IMR-90 (cell line): ENCODE measurements around the gene PRKAG2. TPM values are rescaled to one million over a fixed set of nuclear protein-coding genes. Genes with fewer than 3 reads are reported as not detected.

ENCODE experiments used
- ATAC-seq: fragments of 200-7000 bp; cut with Tn5 transposase; 2 replicates; pipeline ENCODE4 v1.9.1; 2020; ENCODE audit warnings: low read depth, mild to moderate bottlenecking, moderate library complexity
- BruUV-seq: library from RNA; stranded (reverse); fragments of 400-500 nt; replicated peaks from 2 replicates; lab custom pipeline; 2021; lab: Mats Ljungman, UMichigan
- CTCF ChIA-PET: fragments of 300-600 bp; formaldehyde crosslinking; extraction: SDS; loops from one replicate; lab custom pipeline; 2021; ENCODE audit warnings: antibody characterized with exemption; lab: Yijun Ruan, JAX
- POLR2A ChIA-PET: fragments of 300-600 bp; sonication (Branson Sonifier 250); formaldehyde crosslinking; loops from one replicate; lab custom pipeline; 2022; ENCODE audit warnings: antibody characterized with exemption; ENCODE audit not compliant: unreplicated experiment; lab: Charles Lee
- DNase-seq: peaks from one replicate; pipeline ENCODE4 v3.0.0; 2013
- H2AFZ ChIP-seq: replicated peaks from 2 replicates; pipeline ENCODE3; 2013; ENCODE audit warnings: low read length, mild to moderate bottlenecking; ENCODE audit not compliant: poor library complexity
- H2AK5ac ChIP-seq: 2 replicates; pipeline ENCODE4 v1.6.1; 2013; ENCODE audit warnings: low read depth, low read length, inconsistent platforms
- H2AK9ac ChIP-seq: replicated peaks from 2 replicates; pipeline ENCODE3; 2013; ENCODE audit warnings: mild to moderate bottlenecking, low read depth, low read length, moderate library complexity; ENCODE audit not compliant: poor library complexity
- H2BK120ac ChIP-seq: 2 replicates; pipeline ENCODE4 v1.6.1; 2013; ENCODE audit warnings: low read depth, low read length, inconsistent platforms
- H2BK15ac ChIP-seq: 3 replicates; pipeline ENCODE4 v1.6.1; 2013; ENCODE audit warnings: low read depth, low read length, inconsistent platforms
- H2BK20ac ChIP-seq: 2 replicates; pipeline ENCODE4 v1.6.1; 2013; ENCODE audit warnings: low read depth, mild to moderate bottlenecking, inconsistent platforms, low read length, moderate library complexity
- H2BK5ac ChIP-seq: 2 replicates; pipeline ENCODE4 v1.6.1; 2013; ENCODE audit warnings: mild to moderate bottlenecking, low read depth, low read length, inconsistent platforms; ENCODE audit not compliant: poor library complexity, severe bottlenecking
- H3K14ac ChIP-seq: replicated peaks from 2 replicates; pipeline ENCODE4 v1.6.1; 2013; ENCODE audit warnings: low read depth, low read length, inconsistent platforms
- H3K18ac ChIP-seq: 2 replicates; pipeline ENCODE4 v1.6.1; 2013; ENCODE audit warnings: low read depth, low read length, control low read depth
- H3K23ac ChIP-seq: 2 replicates; pipeline ENCODE4 v1.6.1; 2013; ENCODE audit warnings: low read depth, low read length, inconsistent platforms
- H3K27ac ChIP-seq: 2 replicates; pipeline ENCODE4 v1.5.1; 2013; ENCODE audit warnings: mild to moderate bottlenecking, control low read depth, low read length; ENCODE audit not compliant: insufficient read depth
- H3K27me3 ChIP-seq: 2 replicates; pipeline ENCODE4 v1.6.1; 2013; ENCODE audit warnings: low read length; ENCODE audit not compliant: control insufficient read depth, insufficient read depth
- H3K36me3 ChIP-seq: 2 replicates; pipeline ENCODE4 v1.6.1; 2013; ENCODE audit warnings: low read length, mixed read lengths; ENCODE audit not compliant: control insufficient read depth, insufficient read depth
- H3K4ac ChIP-seq: 2 replicates; pipeline ENCODE4 v1.6.1; 2013; ENCODE audit warnings: low read depth, low read length, inconsistent platforms
- H3K4me1 ChIP-seq: 2 replicates; pipeline ENCODE4 v1.6.1; 2013; ENCODE audit warnings: low read length, mixed read lengths; ENCODE audit not compliant: control insufficient read depth, insufficient read depth
- H3K4me2 ChIP-seq: 2 replicates; pipeline ENCODE4 v1.6.1; 2013; ENCODE audit warnings: low read depth, mild to moderate bottlenecking, control low read depth, low read length, moderate library complexity
- H3K4me3 ChIP-seq: 2 replicates; pipeline ENCODE4 v1.5.1; 2013; ENCODE audit warnings: low read depth, mild to moderate bottlenecking, control low read depth, low read length, moderate library complexity; ENCODE audit not compliant: insufficient read depth
- H3K56ac ChIP-seq: 2 replicates; pipeline ENCODE4 v1.6.1; 2013; ENCODE audit warnings: low read length, inconsistent platforms; ENCODE audit not compliant: insufficient read depth; ENCODE audit errors: extremely low read depth
- H3K79me1 ChIP-seq, 2 experiments: 2 replicates each; pipeline ENCODE4 v1.6.1; 2013; ENCODE audit warnings: low read length in 2 of 2, inconsistent platforms in 1 of 2, low read depth in 1 of 2
- H3K9ac ChIP-seq: 2 replicates; pipeline ENCODE4 v1.6.1; 2013; ENCODE audit warnings: low read depth, low read length, control low read depth
- H3K9me1 ChIP-seq: 2 replicates; pipeline ENCODE4 v1.6.1; 2013; ENCODE audit warnings: low read length, inconsistent platforms; ENCODE audit not compliant: insufficient read depth
- H3K9me3 ChIP-seq: 2 replicates; pipeline ENCODE4 v1.6.1; 2013; ENCODE audit warnings: low read length; ENCODE audit not compliant: control insufficient read depth, insufficient read depth
- H4K20me1 ChIP-seq: 2 replicates; pipeline ENCODE4 v1.6.1; 2013; ENCODE audit warnings: low read length, inconsistent platforms; ENCODE audit not compliant: insufficient read depth
- H4K5ac ChIP-seq: 2 replicates; pipeline ENCODE4 v1.6.1; 2013; ENCODE audit warnings: mild to moderate bottlenecking, low read depth, low read length, control low read depth
- H4K8ac ChIP-seq, 2 experiments: 2 replicates each; pipeline ENCODE4 v1.6.1; 2013; ENCODE audit warnings: low read depth in 2 of 2, low read length in 2 of 2, control low read depth in 1 of 2, inconsistent platforms in 1 of 2
- H4K91ac ChIP-seq: 2 replicates; pipeline ENCODE4 v1.6.1; 2013; ENCODE audit warnings: low read depth, low read length, inconsistent platforms; ENCODE audit not compliant: insufficient read depth
- BHLHE40 ChIP-seq: fragments of 150-350 bp; IDR thresholded peaks from 2 replicates; pipeline ENCODE4 v1.6.1; 2016; ENCODE audit warnings: mild to moderate bottlenecking, low read depth, low read length
- CEBPB ChIP-seq: IDR thresholded peaks from 2 replicates; pipeline ENCODE4 v1.6.1; 2012; ENCODE audit warnings: low read depth, low read length, improper control_type of control experiment
- MAFK ChIP-seq: IDR thresholded peaks from 2 replicates; pipeline ENCODE4 v1.6.1; 2012; ENCODE audit warnings: low read depth, low read length, improper control_type of control experiment
- NFE2L2 ChIP-seq: fragments of 150-350 bp; IDR thresholded peaks from 2 replicates; pipeline ENCODE4 v1.6.1; 2016; ENCODE audit warnings: low read depth, mild to moderate bottlenecking, low read length
- USF2 ChIP-seq: fragments of 150-350 bp; IDR thresholded peaks from 2 replicates; pipeline ENCODE4 v1.6.1; 2017; ENCODE audit warnings: mild to moderate bottlenecking, antibody characterized with exemption, low read length, low read depth
- WGBS, 2 experiments: methylation state at CpG; one replicate each; pipeline versions ENCODE4 v1.1.5 to v1.1.7; 2013; ENCODE audit warnings: missing lambda C conversion rate in 2 of 2; ENCODE audit not compliant: insufficient read length in 1 of 2; ENCODE audit errors: extremely low coverage in 2 of 2; 5-methylcytosine and 5-hydroxymethylcytosine counted together
- dilution Hi-C: fragments of 300-500 bp; cut with HindIII; formaldehyde crosslinking; loops from one replicate; pipeline ENCODE4 v1.14.3; 2018; ENCODE audit warnings: low sequenced_read_pairs; ENCODE audit not compliant: unreplicated experiment
- in situ Hi-C: fragments of 300-500 bp; cut with MboI; formaldehyde crosslinking; loops from 3 replicates; pipeline ENCODE4 v1.14.3; 2019; ENCODE audit warnings: low sequenced_read_pairs, inconsistent platforms, mixed read lengths
- intact Hi-C: fragments of 100-400 bp; cut with micrococcal nuclease; formaldehyde crosslinking; loops from 2 replicates; pipeline ENCODE4 v1.10.0; 2022
- polyA plus RNA-seq, 3 experiments: library from polyadenylated mRNA; depleted of rRNA; stranded (reverse); fragments of >200 nt; gene quantifications; 2 replicates each; pipeline ENCODE4 v1.2.3, GENCODE V29; 2012; ENCODE audit warnings: low replicate concordance in 1 of 3
- total RNA-seq: library from RNA; depleted of rRNA; stranded (reverse); fragments of >200 nt; gene quantifications from 2 replicates; pipeline ENCODE4 v1.2.3, GENCODE V29; 2012

Gene PRKAG2
- total and polyA plus RNA-seq, 2 of the 4 experiments (the other 2 are of a cell fraction), result 15.4 to 21.6 TPM

- no peak overlapping the region for H2BK15ac ChIP-seq
- H3K4me1 ChIP-seq, result peaks cover 7% of the 10 kb centered on the region
- intact Hi-C loops (no loop called here), dilution Hi-C loops (no loop called here), in situ Hi-C loops (no loop called here)
- no peak overlapping the region for H4K5ac ChIP-seq
- H4K8ac ChIP-seq, result no peak overlapping the region
- DNase-seq, result no peak
- peaks cover 29% of the 10 kb centered on the region for H3K27me3 ChIP-seq
- no peaks in the 10 kb centered on the region for H3K9me1 ChIP-seq
- H2AK9ac ChIP-seq, result no peak overlapping the region
- WGBS, 2 experiments, result 68% methylated on average over 4 of the region's 4 CpGs; no CpG with 5 or more reads in 1 of the 2 experiments
- no peak overlapping the region; the same call in 1 of the 2 replicates for H3K14ac ChIP-seq
- H2BK20ac ChIP-seq, result no peak overlapping the region
- H4K91ac ChIP-seq, result no peak overlapping the region
- no peak overlapping the region for H3K56ac ChIP-seq
- no TSS peak for BruUV-seq
- H3K4me3 ChIP-seq, result no peak overlapping the region
- CTCF ChIA-PET, result no interaction called here
- no peak overlapping the region for H3K9ac ChIP-seq
- no peak overlapping the region for H2BK120ac ChIP-seq
- H3K9me3 ChIP-seq, result no peaks in the 10 kb centered on the region
- no peaks in the 10 kb centered on the region for H3K36me3 ChIP-seq
- H3K23ac ChIP-seq, result no peak overlapping the region
- peak overlapping the region; percentile 60 for H2AFZ ChIP-seq
- H3K27ac ChIP-seq, result no peak overlapping the region
- H3K79me1 ChIP-seq, result no peaks in the 10 kb centered on the region
- H3K4me2 ChIP-seq, result no peak overlapping the region
- no peak overlapping the region for H3K4ac ChIP-seq
- no peak overlapping the region for H2BK5ac ChIP-seq
- no peak for TF ChIP-seq MAFK
- TF ChIP-seq CEBPB, result no peak
- TF ChIP-seq BHLHE40, result no peak
- no peak for TF ChIP-seq NFE2L2
- no peak for TF ChIP-seq USF2
- no peaks in the 10 kb centered on the region for H4K20me1 ChIP-seq
- H3K18ac ChIP-seq, result no peak overlapping the region
- H2AK5ac ChIP-seq, result no peak overlapping the region
- POLR2A ChIA-PET, result no interaction called here
- ATAC-seq, result peak; percentile 55
These were observed 19.2 kb upstream of the PRKAG2 start for GRCh38 chr7:151896086-151896485.
